AG04450 (cell line): ENCODE measurements around the gene PTGR3. TPM values are rescaled to one million over a fixed set of nuclear protein-coding genes. Genes with fewer than 3 reads are reported as not detected.

Source experiments
- CTCF ChIA-PET: fragments of 300-600, 350-600 bp; formaldehyde crosslinking; extraction: SDS; loops from one replicate; lab custom pipeline; 2022; ENCODE audit warnings: antibody characterized with exemption, inconsistent platforms; lab: Charles Lee
- POLR2A ChIA-PET: fragments of 350-600 bp; formaldehyde crosslinking; extraction: SDS; loops from one replicate; lab custom pipeline; 2021; ENCODE audit warnings: antibody characterized with exemption, inconsistent platforms; lab: Yijun Ruan, JAX
- DNase-seq: peaks from one replicate; pipeline ENCODE4 v3.0.0-alpha.2; 2011; ENCODE audit warnings: low read depth, low spot score
- H3K27ac ChIP-seq: one replicate; pipeline ENCODE4 v1.5.1; 2012; ENCODE audit warnings: low read depth, low read length, control low read depth
- H3K27me3 ChIP-seq: one replicate; pipeline ENCODE4 v1.6.0; 2012; ENCODE audit warnings: low read length; ENCODE audit not compliant: control insufficient read depth, insufficient read depth
- H3K4me3 ChIP-seq: 2 replicates; pipeline ENCODE4 v1.5.1; 2011; ENCODE audit warnings: mild to moderate bottlenecking, low read depth, low read length, control low read depth
- H3K9me3 ChIP-seq: 2 replicates; pipeline ENCODE4 v1.5.1; 2012; ENCODE audit warnings: low read length; ENCODE audit not compliant: control insufficient read depth, insufficient read depth
- polyA plus RNA-seq: library from polyadenylated mRNA; depleted of rRNA; stranded (reverse); fragments of >200 nt; gene quantifications from 2 replicates; pipeline ENCODE4 v1.2.3, GENCODE V29; 2011
- TF ChIP-seq, protein P1 (sequence below): IDR thresholded peaks from 2 replicates; pipeline ENCODE4 v1.5.1; 2011; ENCODE audit warnings: low read depth, low read length, control low read depth, inconsistent platforms

Gene PTGR3
- polyA plus RNA-seq, 1 experiment: 30.9 TPM

DNA sequence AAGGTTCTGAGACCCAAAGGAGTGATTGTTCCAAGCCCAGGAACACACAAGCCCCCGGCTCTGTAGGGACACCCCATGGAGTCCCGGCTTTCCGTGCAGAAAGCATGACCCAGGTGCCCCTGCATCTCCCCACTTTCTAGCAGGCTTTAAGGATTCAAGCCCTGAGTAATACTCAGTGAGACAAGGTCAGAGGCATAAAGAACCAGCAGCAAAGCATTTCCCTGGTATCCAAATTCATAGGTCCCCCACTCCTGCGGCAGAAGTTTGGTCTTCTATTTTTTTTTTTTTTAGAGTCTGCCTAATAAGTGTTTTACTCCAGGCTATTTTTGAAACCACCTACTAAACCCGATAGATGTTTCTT is 18.0 kb upstream of the PTGR3 start:
- H3K27me3 ChIP-seq: no peaks in the 10 kb centered on the region
- H3K9me3 ChIP-seq: no peaks in the 10 kb centered on the region; the same call in 1 of the 2 replicates
- TF ChIP-seq, protein P1, sequence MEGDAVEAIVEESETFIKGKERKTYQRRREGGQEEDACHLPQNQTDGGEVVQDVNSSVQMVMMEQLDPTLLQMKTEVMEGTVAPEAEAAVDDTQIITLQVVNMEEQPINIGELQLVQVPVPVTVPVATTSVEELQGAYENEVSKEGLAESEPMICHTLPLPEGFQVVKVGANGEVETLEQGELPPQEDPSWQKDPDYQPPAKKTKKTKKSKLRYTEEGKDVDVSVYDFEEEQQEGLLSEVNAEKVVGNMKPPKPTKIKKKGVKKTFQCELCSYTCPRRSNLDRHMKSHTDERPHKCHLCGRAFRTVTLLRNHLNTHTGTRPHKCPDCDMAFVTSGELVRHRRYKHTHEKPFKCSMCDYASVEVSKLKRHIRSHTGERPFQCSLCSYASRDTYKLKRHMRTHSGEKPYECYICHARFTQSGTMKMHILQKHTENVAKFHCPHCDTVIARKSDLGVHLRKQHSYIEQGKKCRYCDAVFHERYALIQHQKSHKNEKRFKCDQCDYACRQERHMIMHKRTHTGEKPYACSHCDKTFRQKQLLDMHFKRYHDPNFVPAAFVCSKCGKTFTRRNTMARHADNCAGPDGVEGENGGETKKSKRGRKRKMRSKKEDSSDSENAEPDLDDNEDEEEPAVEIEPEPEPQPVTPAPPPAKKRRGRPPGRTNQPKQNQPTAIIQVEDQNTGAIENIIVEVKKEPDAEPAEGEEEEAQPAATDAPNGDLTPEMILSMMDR: no peak
- H3K27ac ChIP-seq: no peak overlapping the region
- no peak for DNase-seq
- POLR2A ChIA-PET: no interaction called here
- peak overlapping the region; percentile 46; the same call in 1 of the 2 replicates for H3K4me3 ChIP-seq
- CTCF ChIA-PET: interaction anchor here (0.7 kb wide), 1 partner anchor 675 kb away, joined by 3 read pairs; no protein-coding TSS in a partner anchor

DNA sequence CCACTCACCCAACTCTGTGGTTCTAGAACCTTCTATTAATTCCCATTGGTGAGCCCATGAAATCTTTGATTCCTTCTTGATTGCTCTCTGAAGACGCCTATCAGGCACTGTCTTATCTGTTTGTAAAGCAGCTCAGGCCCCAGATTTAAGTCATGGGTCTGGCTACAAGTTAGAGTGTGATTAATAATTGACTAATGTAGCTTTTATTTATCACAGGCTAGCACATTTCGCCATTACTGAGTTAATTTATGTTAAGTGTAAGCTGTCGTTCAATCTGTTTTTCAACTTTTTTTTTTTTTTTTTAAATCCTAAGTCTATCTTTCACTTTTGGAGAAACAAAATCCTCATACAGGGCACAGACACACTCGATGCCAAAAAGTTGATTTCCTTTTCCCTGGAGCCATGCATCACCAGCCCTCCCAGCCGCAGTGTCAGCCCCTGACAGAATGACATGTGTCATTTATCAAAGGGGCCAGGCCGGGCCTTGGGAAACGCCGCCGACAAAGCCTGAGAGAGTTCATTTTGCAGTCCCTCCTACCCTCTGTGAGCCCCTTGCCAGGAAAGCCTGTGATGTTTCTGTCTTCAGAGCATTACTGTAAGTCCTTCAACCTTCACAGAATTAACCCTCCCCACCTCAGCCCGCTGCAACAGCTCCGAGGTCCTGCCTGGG is 17.5 kb upstream of the PTGR3 start:
- H3K9me3 ChIP-seq: no peaks in the 10 kb centered on the region; the same call in 1 of the 2 replicates
- TF ChIP-seq, protein P1: no peak
- ChIA-PET CTCF (interaction anchor here (0.7 kb wide), 1 partner anchor 675 kb away, joined by 3 read pairs; no protein-coding TSS in a partner anchor), POLR2A (interaction anchor here (0.6 to 0.7 kb wide), 2 partner anchors 14 to 16 kb away, joined by 4 to 5 read pairs; partner anchors contain the start of gene TSHZ1)
- no peaks in the 10 kb centered on the region for H3K27me3 ChIP-seq
- H3K4me3 ChIP-seq: peak overlapping the region; percentile 46
- DNase-seq: no peak
- H3K27ac ChIP-seq: no peak overlapping the region

DNA sequence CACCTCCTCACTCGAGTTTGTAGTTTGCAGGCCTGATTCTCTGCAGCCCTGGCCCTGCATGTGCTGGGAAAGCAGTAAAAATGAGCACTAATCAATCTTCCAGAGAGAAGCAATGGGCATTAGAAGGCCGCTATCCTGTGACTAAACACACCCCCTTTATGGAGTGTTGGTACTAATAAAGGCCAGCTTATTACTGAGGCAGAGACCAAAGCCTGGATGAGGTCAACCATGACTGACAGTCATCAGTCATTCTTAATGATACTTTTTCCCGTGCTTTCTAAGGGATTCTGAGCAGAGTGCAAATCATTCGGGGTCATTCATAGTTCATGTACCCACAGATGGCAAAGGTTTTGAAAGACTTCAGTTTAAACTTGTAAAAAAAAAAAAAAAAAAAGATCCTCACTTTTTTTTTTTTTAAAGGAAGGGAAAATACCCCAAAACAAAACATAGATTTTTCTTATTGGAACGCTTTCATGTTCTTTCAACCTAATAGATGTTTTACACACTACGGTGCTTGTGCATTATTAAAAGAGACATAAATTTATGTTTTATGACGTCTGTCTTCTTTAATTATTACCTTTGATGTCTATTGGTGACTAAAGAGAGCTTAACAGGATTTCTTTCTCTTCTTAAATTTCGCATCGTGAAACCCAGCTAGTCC is 14.9 kb upstream of the PTGR3 start:
- H3K27ac ChIP-seq: no peak overlapping the region
- no peak for DNase-seq
- CTCF ChIA-PET: no interaction called here
- H3K27me3 ChIP-seq: no peaks in the 10 kb centered on the region
- TF ChIP-seq, protein P1: no peak
- POLR2A ChIA-PET: interaction anchor here (0.8 to 1.3 kb wide), 2 partner anchors 13 to 78 kb away, joined by 3 to 4 read pairs; partner anchors contain the start of gene TSHZ1
- H3K4me3 ChIP-seq: no peak overlapping the region
- no peaks in the 10 kb centered on the region for H3K9me3 ChIP-seq

DNA sequence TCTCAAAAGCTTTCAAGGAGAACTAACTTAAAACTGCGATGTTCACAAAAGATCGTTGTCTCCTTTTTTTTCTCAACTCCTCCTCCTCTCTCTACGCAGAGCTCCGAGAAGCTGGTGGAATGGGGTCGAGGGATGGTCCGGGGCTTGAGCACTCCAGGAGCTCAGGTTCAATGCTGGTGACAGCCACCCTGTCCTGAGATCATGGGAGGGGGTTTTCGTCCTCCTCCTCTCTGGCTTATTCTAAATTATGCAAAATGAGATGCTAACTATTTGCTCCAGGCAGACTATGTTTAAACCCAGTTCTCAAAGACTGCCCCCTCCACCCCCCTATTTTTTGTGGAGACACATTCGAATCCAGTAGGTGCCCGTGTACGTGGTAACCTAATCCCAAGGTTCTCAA is 13.5 kb upstream of the PTGR3 start:
- TF ChIP-seq, protein P1: no peak
- Histone ChIP-seq H3K4me3 (no peak overlapping the region), H3K27me3 (no peaks in the 10 kb centered on the region), H3K27ac (no peak overlapping the region), H3K9me3 (no peaks in the 10 kb centered on the region)
- DNase-seq: no peak
- POLR2A ChIA-PET: no interaction called here
- CTCF ChIA-PET: no interaction called here

DNA sequence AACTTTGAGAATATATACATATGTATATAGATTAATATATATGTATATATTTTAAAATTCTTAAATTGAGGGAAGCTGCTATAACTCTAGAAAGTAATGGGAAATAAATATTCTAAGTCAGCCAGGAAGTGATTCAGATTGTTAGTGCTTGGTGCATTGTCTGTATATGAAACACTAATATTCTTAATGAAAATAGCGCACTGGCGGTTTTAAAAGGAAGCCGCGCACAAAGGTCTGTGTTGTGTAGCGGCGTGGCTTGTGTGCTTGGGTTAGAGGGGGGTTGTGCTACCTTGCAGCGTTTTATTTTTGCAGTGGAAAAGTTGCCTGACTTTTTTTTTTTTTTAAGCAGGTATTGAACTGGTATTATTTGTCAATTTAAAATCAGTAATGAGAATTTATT is 13.0 kb upstream of the PTGR3 start:
- ChIA-PET CTCF (interaction anchor here (0.6 kb wide), 1 partner anchor 670 kb away, joined by 4 read pairs; no protein-coding TSS in a partner anchor), POLR2A (no interaction called here)
- Histone ChIP-seq H3K4me3 (no peak overlapping the region), H3K9me3 (no peaks in the 10 kb centered on the region), H3K27me3 (no peaks in the 10 kb centered on the region), H3K27ac (no peak overlapping the region)
- TF ChIP-seq, protein P1: no peak
- DNase-seq: no peak
